AG08396 (cell line): ENCODE results near the gene SWSAP1.

Source experiments
- DNase-seq: peaks from one replicate; pipeline ENCODE4 v3.0.0; 2012; ENCODE audit warnings: low spot score, mixed read lengths

The SWSAP1 gene

GRCh38 chr19:11355160-11356073 is 19.0 kb upstream of the SWSAP1 start, which contains the start of gene PLPPR2:
Gene PLPPR2, plus strand, starts transcription at chr19:11355432. Its CDS starts 2,242 bp downstream, at chr19:11357674.
- peak; percentile 97 for DNase-seq

- DNase-seq = no peak
These were observed 18.4 kb upstream of the SWSAP1 start for GRCh38 chr19:11356074-11356397.

GRCh38 chr19:11356676-11357550 is 17.6 kb upstream of the SWSAP1 start:
- DNase-seq = no peak

GRCh38 chr19:11359421-11359820 is 15.0 kb upstream of the SWSAP1 start:
- no peak for DNase-seq

- DNase-seq = peak; percentile 48
These were observed 13.3 kb upstream of the SWSAP1 start for GRCh38 chr19:11361037-11361770.

- DNase-seq = no peak
These were observed 12.4 kb upstream of the SWSAP1 start for GRCh38 chr19:11361771-11362731.

GRCh38 chr19:11363881-11364280 is 10.6 kb upstream of the SWSAP1 start:
- no peak for DNase-seq

- DNase-seq = no peak
These were observed 10.1 kb upstream of the SWSAP1 start for GRCh38 chr19:11364296-11364904.

GRCh38 chr19:11364935-11365334 is 9.5 kb upstream of the SWSAP1 start:
- no peak for DNase-seq

- no peak for DNase-seq
These were observed 8.8 kb upstream of the SWSAP1 start for GRCh38 chr19:11365557-11366117.

GRCh38 chr19:11367528-11367927 is 6.9 kb upstream of the SWSAP1 start:
- DNase-seq = no peak

GRCh38 chr19:11370744-11371143 is 3.7 kb upstream of the SWSAP1 start:
- DNase-seq = no peak

GRCh38 chr19:11373166-11373884 is 1.1 kb upstream of the SWSAP1 start:
- no peak for DNase-seq

- DNase-seq = no peak
These were observed 507 bp upstream of the SWSAP1 start for GRCh38 chr19:11373885-11374432.

- DNase-seq = no peak
These were observed 880 bp downstream of the SWSAP1 start for GRCh38 chr19:11375143-11375948.

- DNase-seq = peak; percentile 63
These were observed 2.8 kb downstream of the SWSAP1 start for GRCh38 chr19:11377237-11377636.

- DNase-seq = no peak
These were observed 3.3 kb downstream of the SWSAP1 start for GRCh38 chr19:11377756-11378155.
